SW480 (cell line): ENCODE results near the gene DAB1.

Experiments used
- DNase-seq: peaks from one replicate; pipeline ENCODE4 v3.0.0-alpha.2; 2016; ENCODE audit warnings: low spot score

The DAB1 gene

GRCh38 chr1:57423656-57424211 is at the start of gene DAB1:
Gene DAB1, minus strand, starts transcription at chr1:57424060. Its CDS starts 133,030 bp downstream, at chr1:57291030.
- DNase-seq: no peak

- DNase-seq: no peak
Observed at GRCh38 chr1:57473448-57473847, 49.6 kb upstream of the DAB1 start.

GRCh38 chr1:57471995-57472394 is 48.1 kb upstream of the DAB1 start:
- DNase-seq: no peak

- DNase-seq: no peak
Observed at GRCh38 chr1:57470036-57470435, 46.2 kb upstream of the DAB1 start.

GRCh38 chr1:57468641-57469523 is 45.0 kb upstream of the DAB1 start:
- DNase-seq: no peak

GRCh38 chr1:57467830-57468229 is 44.0 kb upstream of the DAB1 start:
- DNase-seq: no peak

GRCh38 chr1:57464756-57465155 is 40.9 kb upstream of the DAB1 start:
- DNase-seq: no peak

GRCh38 chr1:57463343-57463742 is 39.5 kb upstream of the DAB1 start:
- no peak for DNase-seq

GRCh38 chr1:57461405-57461804 is 37.5 kb upstream of the DAB1 start:
- no peak for DNase-seq

- DNase-seq: no peak
Observed at GRCh38 chr1:57451516-57451915, 27.7 kb upstream of the DAB1 start.

GRCh38 chr1:57450981-57451380 is 27.1 kb upstream of the DAB1 start:
- no peak for DNase-seq

- DNase-seq: no peak
Observed at GRCh38 chr1:57447551-57447950, 23.7 kb upstream of the DAB1 start.

GRCh38 chr1:57443004-57443403 is 19.1 kb upstream of the DAB1 start:
- no peak for DNase-seq

GRCh38 chr1:57440096-57440495 is 16.2 kb upstream of the DAB1 start:
- DNase-seq: no peak

- no peak for DNase-seq
Observed at GRCh38 chr1:57431400-57431799, 7.5 kb upstream of the DAB1 start.

GRCh38 chr1:57424231-57425027 is 569 bp upstream of the DAB1 start:
- no peak for DNase-seq

GRCh38 chr1:57423135-57423655 is 665 bp downstream of the DAB1 start:
- no peak for DNase-seq

- DNase-seq: no peak
Observed at GRCh38 chr1:57422271-57423134, 1.4 kb downstream of the DAB1 start.

GRCh38 chr1:57421806-57422205 is 2.1 kb downstream of the DAB1 start:
- DNase-seq: no peak

GRCh38 chr1:57420981-57421785 is 2.7 kb downstream of the DAB1 start:
- DNase-seq: no peak

GRCh38 chr1:57418971-57419370 is 4.9 kb downstream of the DAB1 start:
- no peak for DNase-seq
